Nephron progenitor cell (in vitro differentiated cells): ENCODE measurements around the gene NIN.

ENCODE experiments used
- DNase-seq: peaks from one replicate; pipeline ENCODE4 v3.0.0; 2021
- H3K27ac Mint-ChIP-seq: 2 replicates; pipeline ENCODE4 v1.8.0; 2021; ENCODE audit warnings: mild to moderate bottlenecking, moderate library complexity, mixed read lengths
- H3K27me3 Mint-ChIP-seq: 2 replicates; pipeline ENCODE4 v1.8.0; 2021; ENCODE audit warnings: mild to moderate bottlenecking, low read depth, mixed read lengths; ENCODE audit not compliant: poor library complexity
- H3K36me3 Mint-ChIP-seq: 2 replicates; pipeline ENCODE4 v1.8.0; 2021; ENCODE audit warnings: low read depth, mixed read lengths
- H3K4me1 Mint-ChIP-seq: 2 replicates; pipeline ENCODE4 v1.8.0; 2021; ENCODE audit warnings: mixed read lengths
- H3K4me3 Mint-ChIP-seq: 2 replicates; pipeline ENCODE4 v1.8.0; 2021; ENCODE audit warnings: mild to moderate bottlenecking, moderate library complexity, mixed read lengths
- H3K9me3 Mint-ChIP-seq: 2 replicates; pipeline ENCODE4 v1.8.0; 2021; ENCODE audit warnings: mild to moderate bottlenecking, moderate library complexity, mixed read lengths
- TF ChIP-seq, protein P1 (sequence below): fragments of 200-600 bp; sonication (generic); IDR thresholded peaks from 2 replicates; pipeline ENCODE4 v1.5.0; 2021; ENCODE audit warnings: antibody characterized with exemption

Gene NIN

DNA sequence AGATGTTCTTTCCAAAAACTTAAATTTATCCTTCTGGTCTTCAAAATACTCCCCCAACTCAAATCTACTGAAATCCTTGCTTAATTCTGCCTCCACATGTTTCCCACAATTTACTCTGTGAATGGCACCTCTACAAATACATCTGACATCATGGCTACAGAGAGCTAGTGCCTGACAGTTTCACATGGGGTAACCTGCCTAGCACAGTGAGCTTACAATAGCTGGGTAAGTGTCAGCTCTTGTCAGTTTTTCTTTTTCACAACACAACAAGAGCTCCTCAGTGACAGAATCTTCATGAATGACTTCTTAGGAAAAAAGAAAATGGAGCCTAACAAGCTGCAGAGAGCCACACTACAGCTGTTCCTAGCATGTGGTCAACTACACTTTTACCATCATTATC, 54.4 kb downstream of the NIN start:
- peaks cover 5% of the 10 kb centered on the region for H3K4me1 Mint-ChIP-seq
- H3K4me3 Mint-ChIP-seq: no peak overlapping the region
- peaks cover 24% of the 10 kb centered on the region for H3K36me3 Mint-ChIP-seq
- H3K27ac Mint-ChIP-seq: no peak overlapping the region
- H3K27me3 Mint-ChIP-seq: no peaks in the 10 kb centered on the region
- TF ChIP-seq, protein P1, sequence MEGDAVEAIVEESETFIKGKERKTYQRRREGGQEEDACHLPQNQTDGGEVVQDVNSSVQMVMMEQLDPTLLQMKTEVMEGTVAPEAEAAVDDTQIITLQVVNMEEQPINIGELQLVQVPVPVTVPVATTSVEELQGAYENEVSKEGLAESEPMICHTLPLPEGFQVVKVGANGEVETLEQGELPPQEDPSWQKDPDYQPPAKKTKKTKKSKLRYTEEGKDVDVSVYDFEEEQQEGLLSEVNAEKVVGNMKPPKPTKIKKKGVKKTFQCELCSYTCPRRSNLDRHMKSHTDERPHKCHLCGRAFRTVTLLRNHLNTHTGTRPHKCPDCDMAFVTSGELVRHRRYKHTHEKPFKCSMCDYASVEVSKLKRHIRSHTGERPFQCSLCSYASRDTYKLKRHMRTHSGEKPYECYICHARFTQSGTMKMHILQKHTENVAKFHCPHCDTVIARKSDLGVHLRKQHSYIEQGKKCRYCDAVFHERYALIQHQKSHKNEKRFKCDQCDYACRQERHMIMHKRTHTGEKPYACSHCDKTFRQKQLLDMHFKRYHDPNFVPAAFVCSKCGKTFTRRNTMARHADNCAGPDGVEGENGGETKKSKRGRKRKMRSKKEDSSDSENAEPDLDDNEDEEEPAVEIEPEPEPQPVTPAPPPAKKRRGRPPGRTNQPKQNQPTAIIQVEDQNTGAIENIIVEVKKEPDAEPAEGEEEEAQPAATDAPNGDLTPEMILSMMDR: no peak
- DNase-seq: no peak
- no peaks in the 10 kb centered on the region for H3K9me3 Mint-ChIP-seq

DNA sequence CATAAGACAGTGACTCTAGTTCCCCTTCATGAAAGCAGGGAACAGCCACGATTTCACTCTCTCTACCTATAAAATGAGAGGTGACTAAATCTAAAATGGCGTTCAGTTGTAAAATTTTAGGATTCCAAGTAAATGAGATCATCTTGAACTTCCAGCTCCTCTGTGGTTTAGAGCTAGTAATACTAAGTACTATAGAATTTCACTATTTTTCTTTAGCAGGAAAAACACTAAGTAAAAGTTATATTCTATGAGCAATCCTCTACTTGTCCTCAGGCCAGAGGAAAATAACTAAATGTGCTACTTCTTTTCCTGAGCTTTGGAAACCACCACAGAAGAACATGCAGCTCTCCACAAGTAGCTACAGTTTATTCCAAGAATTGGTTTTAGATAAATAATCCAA, 55.6 kb downstream of the NIN start:
- Mint-ChIP-seq H3K27me3 (no peaks in the 10 kb centered on the region), H3K4me1 (peaks cover 5% of the 10 kb centered on the region), H3K4me3 (no peak overlapping the region), H3K36me3 (peaks cover 33% of the 10 kb centered on the region), H3K27ac (no peak overlapping the region), H3K9me3 (no peaks in the 10 kb centered on the region)
- DNase-seq: no peak
- TF ChIP-seq, protein P1: no peak

DNA sequence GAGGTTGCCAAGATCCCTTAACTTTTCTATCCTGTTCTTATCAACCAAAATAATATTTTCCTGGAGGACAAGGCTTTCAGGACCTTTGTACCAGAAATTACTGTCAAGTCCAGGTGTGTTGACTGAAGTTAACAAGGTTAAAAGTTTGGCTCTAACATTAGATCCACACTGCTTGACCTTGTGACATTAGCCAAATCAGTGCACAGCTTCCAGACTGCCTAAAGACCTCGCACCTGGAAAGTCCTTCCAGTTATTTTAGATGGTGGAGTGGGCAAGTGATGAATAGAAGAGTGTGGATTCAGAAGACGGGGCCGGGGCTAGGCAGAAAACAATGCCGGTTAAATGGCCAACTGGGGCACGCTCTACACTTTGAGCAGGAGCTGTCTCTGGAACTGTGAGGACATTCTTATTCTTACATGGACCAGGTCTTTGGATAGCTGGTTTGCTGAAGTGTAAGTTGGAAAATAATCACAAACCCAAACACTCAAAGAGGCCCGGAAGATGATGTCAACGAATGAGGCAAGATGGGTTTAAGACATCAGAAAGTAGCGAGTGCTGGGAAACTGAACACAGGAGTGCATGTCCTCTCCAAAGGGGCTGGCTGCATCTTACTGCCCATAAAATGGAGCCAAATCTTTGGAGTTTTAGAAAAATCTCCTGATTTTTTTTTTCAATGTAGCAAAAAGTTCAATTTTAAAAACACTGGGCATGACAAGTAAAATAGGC, 56.3 kb downstream of the NIN start:
- Mint-ChIP-seq H3K4me1 (peaks cover 5% of the 10 kb centered on the region), H3K9me3 (no peaks in the 10 kb centered on the region), H3K4me3 (no peak overlapping the region), H3K27ac (peak overlapping the region; percentile 13), H3K36me3 (peaks cover 40% of the 10 kb centered on the region), H3K27me3 (no peaks in the 10 kb centered on the region)
- TF ChIP-seq, protein P1: no peak
- DNase-seq: no peak

DNA sequence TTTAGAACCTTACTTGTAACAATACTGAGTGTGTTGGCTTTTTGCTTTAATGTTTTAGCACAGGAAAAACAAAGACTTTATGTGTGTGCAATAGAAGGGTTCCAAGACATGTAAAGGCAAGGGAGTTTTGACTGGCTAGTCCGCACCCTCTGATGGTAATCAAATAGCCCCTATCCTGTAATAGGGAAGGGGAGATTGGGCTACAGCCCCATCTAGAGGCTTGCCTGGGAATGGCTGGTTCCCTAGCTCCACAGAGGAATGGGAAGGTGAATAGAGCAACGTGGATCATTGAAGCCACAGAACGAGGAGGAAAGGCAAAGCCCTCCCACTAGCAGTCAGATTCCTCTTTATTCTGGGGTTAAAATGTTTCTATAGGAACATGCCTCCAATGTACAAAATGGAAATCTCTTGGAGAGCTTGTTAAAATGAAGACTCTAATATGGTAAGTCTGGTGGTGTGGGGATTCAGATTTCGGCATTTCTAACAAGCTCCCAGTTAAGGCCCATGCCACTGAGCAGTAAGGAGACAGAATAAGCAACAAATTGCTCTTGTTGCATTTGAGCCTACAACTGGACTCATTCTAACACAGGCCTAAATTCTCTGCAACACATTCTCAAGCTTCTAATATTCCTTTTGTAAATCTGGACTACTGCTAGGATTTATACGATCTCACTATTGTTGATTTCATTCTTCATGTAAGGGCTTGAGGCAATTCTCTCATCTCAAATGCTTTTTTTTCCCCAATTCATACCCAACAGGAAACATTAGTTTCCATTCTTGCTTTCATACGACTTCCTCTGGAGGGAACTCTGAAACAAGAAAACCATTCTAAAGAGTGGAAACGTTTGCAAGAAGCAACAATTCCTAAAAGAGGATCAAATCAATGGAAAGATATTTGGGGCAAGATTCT, 57.1 kb downstream of the NIN start:
- Mint-ChIP-seq H3K9me3 (no peaks in the 10 kb centered on the region), H3K27ac (no peak overlapping the region), H3K4me3 (no peak overlapping the region), H3K4me1 (peaks cover 5% of the 10 kb centered on the region), H3K27me3 (no peaks in the 10 kb centered on the region), H3K36me3 (peaks cover 40% of the 10 kb centered on the region)
- TF ChIP-seq, protein P1: peak; percentile 91
- peak; percentile 72 for DNase-seq

DNA sequence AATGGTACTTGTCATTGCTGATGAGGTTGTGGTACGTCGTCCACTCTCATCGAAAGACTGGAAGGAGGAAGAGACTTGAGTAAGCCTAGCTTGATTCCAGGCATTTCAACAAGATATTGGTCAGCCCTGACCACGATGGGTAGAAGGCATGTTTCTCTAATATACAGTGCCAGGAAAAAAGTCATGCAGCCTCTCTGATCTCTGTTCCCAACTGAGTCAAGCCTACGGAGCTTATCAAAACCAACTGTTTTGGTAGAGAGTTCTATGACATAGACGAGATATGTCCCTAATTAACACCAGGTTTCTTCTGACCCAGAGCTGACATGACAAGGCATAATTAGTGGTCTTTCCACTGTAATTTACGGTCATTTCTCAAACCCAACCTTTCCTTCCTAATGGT, 58.5 kb downstream of the NIN start:
- no peak overlapping the region for H3K4me3 Mint-ChIP-seq
- no peaks in the 10 kb centered on the region for H3K9me3 Mint-ChIP-seq
- H3K27ac Mint-ChIP-seq: no peak overlapping the region
- H3K4me1 Mint-ChIP-seq: no peaks in the 10 kb centered on the region
- DNase-seq: no peak
- TF ChIP-seq, protein P1: no peak
- H3K36me3 Mint-ChIP-seq: peaks cover 52% of the 10 kb centered on the region
- no peaks in the 10 kb centered on the region for H3K27me3 Mint-ChIP-seq
